Measurements from ENCODE around the gene FSTL5.

DNA sequence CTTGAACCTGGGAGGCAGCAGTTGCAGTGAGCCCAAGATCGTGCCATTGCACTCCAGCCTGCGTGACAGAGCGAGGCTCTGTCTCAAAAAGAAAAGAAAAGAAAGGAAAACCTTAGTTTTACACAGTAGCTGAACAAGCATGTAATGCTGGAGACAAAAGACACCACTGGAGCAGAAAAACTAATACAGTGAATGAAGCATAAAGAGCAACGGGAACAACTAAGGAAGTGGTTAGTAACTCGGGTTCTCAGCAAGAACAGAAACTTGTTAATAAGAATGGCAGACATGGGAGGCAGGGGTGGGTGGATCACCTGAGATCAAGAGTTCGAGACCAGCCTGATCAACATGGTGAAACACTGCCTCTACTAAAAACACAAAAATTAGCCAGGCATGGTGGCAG lies 263.7 kb downstream of the FSTL5 start:
- TF ChIP-seq, protein P1, sequence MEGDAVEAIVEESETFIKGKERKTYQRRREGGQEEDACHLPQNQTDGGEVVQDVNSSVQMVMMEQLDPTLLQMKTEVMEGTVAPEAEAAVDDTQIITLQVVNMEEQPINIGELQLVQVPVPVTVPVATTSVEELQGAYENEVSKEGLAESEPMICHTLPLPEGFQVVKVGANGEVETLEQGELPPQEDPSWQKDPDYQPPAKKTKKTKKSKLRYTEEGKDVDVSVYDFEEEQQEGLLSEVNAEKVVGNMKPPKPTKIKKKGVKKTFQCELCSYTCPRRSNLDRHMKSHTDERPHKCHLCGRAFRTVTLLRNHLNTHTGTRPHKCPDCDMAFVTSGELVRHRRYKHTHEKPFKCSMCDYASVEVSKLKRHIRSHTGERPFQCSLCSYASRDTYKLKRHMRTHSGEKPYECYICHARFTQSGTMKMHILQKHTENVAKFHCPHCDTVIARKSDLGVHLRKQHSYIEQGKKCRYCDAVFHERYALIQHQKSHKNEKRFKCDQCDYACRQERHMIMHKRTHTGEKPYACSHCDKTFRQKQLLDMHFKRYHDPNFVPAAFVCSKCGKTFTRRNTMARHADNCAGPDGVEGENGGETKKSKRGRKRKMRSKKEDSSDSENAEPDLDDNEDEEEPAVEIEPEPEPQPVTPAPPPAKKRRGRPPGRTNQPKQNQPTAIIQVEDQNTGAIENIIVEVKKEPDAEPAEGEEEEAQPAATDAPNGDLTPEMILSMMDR (IDR thresholded peaks at IDR 0.05; ENCODE audit: insufficient read depth, low read length, poor library complexity, severe bottlenecking), result no peak
- TF ChIP-seq EZH2phosphoT487 (conservative IDR thresholded peaks at IDR 0.05; ENCODE audit: low read length), result no peak

Measured in SU-DHL-6 (cell line).